ENCODE measurements around the gene OSBPL1A.
A peak's percentile ranks its signal among the peaks of the same experiment; 100 is the strongest.

Gene OSBPL1A

GRCh38 chr18:24219561-24220317 lies 177.9 kb downstream of the OSBPL1A start:
- TF ChIP-seq CTCF (conservative IDR thresholded peaks at IDR 0.05; ENCODE audit: low read length), result no peak
- no peak for DNase-seq (ENCODE audit: low read depth)
- H3K4me3 ChIP-seq (ENCODE audit: low read length), result no peak overlapping the region

- no peak overlapping the region for H3K4me3 ChIP-seq (ENCODE audit: low read length)
- no peak for TF ChIP-seq CTCF (conservative IDR thresholded peaks at IDR 0.05; ENCODE audit: low read length)
- DNase-seq (ENCODE audit: low read depth), result no peak
These were observed 182.7 kb downstream of the OSBPL1A start for GRCh38 chr18:24214913-24215312.

GRCh38 chr18:24214144-24214543 lies 183.5 kb downstream of the OSBPL1A start:
- no peak for DNase-seq (ENCODE audit: low read depth)
- TF ChIP-seq CTCF (conservative IDR thresholded peaks at IDR 0.05; ENCODE audit: low read length), result no peak
- H3K4me3 ChIP-seq (ENCODE audit: low read length), result no peak overlapping the region

- H3K4me3 ChIP-seq (ENCODE audit: low read length), result no peak overlapping the region
- peak; percentile 67 for DNase-seq (ENCODE audit: low read depth)
- TF ChIP-seq CTCF (conservative IDR thresholded peaks at IDR 0.05; ENCODE audit: low read length), result no peak
These were observed 184.7 kb downstream of the OSBPL1A start for GRCh38 chr18:24212939-24213338.

GRCh38 chr18:24209558-24209957 lies 188.1 kb downstream of the OSBPL1A start:
- no peak overlapping the region for H3K4me3 ChIP-seq (ENCODE audit: low read length)
- no peak for DNase-seq (ENCODE audit: low read depth)
- TF ChIP-seq CTCF (conservative IDR thresholded peaks at IDR 0.05; ENCODE audit: low read length), result no peak

GRCh38 chr18:24208270-24209035 lies 189.2 kb downstream of the OSBPL1A start:
- H3K4me3 ChIP-seq (ENCODE audit: low read length), result no peak overlapping the region
- DNase-seq (ENCODE audit: low read depth), result peak; percentile 38
- no peak for TF ChIP-seq CTCF (conservative IDR thresholded peaks at IDR 0.05; ENCODE audit: low read length)

- H3K4me3 ChIP-seq (ENCODE audit: low read length), result no peak overlapping the region
- no peak for DNase-seq (ENCODE audit: low read depth)
- no peak for TF ChIP-seq CTCF (conservative IDR thresholded peaks at IDR 0.05; ENCODE audit: low read length)
These were observed 192.7 kb downstream of the OSBPL1A start for GRCh38 chr18:24204904-24205303.

Data from AG10803 (cell line).